Activated CD8-positive, alpha-beta memory T cell treated with anti-CD3 and anti-CD28 coated beads for 1 hour (primary cell): ENCODE results near the gene TFR2.

Experiments used
- DNase-seq, 2 donors: peaks; one replicate each; pipeline ENCODE4 v3.0.0-alpha.2; 2020; ENCODE audit warnings: low read depth in 1 of 2; ENCODE audit errors: extremely low read depth in 1 of 2

Gene TFR2

DNA sequence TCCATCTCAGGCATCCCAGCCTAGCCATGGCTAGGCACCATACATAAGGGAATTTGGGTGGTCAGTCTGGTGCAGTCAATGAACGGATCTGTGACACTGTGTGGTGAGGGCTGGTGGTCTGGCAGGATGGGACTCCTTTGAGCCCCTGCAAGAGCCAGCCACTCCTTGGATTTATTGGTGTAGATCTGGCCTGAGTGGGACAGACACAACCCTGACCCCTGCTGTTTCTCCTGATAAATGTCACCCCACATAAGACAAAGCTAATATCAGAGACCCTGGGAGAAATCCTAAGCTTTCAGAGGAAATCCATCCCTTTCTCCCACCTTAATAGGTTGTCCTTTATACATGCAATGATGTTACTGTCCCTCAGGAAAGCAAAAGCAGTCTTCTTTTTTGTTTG, 52.9 kb downstream of the TFR2 start:
- DNase-seq: no peak

DNA sequence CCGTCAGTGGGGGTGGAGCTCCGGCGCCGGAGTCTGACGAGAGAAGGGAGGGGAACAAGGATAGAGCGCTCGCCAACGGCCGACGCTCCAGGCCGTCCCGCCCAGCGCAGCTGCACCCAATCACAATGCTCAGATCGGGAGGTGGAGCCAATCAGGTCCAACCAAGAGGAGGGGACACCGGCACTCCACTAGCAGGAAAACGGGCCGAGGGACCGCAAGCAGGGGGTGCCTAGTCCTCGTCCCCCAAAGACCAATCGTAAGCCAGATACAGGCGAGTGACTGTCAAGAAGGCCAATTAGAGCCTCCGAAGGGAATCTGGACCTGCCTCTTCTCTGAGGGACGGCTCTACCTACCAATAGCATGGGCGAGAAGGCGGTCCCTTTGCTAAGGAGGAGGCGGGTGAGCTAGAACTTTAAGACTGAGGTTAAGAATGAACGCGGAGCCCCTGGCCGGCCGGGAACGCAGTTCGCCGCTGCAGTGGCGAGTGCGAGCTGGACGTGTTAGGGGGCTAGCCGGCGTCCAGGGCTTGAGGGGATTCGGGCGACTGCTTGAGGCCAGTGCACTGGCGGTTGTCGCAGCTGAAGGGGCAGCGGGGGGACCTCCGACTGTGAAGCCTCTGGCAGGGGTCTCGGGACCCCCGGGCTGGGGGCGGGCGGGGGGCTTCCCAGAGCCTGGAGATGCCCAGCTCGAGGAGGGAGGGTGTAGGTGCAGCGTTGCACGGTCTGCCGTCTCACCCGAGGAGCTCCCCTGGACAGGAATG, 54.9 kb downstream of the TFR2 start, which contains the start of gene FBXO24:
Gene FBXO24, plus strand, starts transcription at position 63 of the 760 bp plus-strand sequence. Its CDS starts 298 bp downstream, at position 361.
- DNase-seq: peak; percentile 97

DNA sequence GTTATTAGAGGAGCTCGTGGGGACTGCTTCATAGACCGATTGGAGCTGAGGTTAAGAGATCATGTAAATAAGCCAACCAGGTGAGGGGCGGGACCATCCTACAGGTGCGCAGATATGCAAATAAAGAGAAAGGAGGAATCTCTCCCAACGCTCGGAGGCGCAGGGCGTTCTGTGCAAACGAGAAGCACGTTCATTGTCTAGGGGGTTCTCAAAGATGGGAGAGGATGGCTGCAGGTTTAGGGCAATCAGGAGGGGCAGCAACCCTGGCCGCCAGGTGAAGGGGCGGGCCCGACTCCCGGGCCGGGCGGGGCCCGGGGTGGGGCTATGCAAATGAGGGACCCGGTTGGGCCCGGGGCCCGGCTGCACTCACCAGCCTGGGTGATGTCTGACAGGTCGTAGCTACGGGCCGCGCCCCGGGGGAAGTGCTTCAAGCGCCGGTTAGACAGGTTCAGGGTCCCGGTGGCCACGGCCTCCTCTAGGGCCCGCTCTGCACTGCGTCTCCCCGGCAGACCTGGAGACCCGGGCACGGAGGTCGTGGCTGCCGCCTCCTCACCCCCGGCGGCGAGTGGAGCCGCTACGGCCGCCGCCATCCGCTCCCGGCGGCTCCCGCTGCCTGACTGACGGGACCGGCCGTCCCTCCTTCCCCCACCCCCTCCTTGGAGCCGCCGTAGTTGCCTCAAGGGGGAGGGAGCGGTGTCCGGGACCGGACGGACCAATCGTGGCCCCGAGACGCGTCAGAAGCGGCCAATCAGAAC, 55.7 kb downstream of the TFR2 start, which contains the start of gene LRCH4:
Gene LRCH4, minus strand, starts transcription at position 619 of the 755 bp plus-strand sequence. Its CDS starts 29 bp downstream, at position 590.
- peak in 1 of 2 donors; percentile 43 for DNase-seq

DNA sequence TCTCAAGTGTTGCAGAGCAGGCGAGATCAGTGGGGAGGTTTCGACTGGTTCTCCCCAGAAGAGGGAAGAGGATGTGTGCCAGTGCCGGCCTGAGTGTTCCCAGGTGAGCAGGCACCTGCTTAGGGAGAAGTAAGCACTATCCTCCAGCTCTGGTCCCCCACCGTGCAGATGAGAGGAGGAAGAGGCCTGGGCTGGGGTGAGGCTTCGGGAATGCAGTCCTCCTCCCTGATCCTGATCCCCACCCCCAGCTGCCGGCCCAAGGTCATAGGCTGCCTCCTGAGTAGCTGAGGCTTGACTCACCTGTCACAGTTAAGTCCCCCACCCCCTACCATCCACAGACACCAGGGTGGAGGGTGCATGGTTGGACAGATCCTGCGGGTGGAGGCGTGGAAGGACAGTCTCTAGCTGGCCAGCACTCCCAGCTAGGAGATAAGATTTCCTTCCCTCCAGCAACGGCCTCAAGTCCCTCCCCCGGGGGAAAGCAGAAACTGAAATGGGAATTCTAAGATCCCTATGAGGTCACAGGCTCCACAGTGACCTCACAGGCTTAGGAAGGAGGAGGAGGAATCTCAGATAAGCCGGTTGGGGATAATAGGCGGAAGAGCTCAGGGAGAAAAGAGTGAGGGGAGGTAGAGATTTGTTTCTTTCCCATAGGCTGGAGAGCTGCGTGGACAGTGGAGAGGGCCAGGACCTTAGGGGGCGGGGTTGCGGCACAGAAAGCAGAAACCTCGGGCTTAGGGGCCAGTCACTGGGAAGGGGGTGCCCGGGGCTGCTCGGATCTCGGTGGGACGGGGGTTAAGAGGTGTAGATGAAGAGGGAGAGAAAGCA, 56.5 kb downstream of the TFR2 start:
- DNase-seq: no peak

DNA sequence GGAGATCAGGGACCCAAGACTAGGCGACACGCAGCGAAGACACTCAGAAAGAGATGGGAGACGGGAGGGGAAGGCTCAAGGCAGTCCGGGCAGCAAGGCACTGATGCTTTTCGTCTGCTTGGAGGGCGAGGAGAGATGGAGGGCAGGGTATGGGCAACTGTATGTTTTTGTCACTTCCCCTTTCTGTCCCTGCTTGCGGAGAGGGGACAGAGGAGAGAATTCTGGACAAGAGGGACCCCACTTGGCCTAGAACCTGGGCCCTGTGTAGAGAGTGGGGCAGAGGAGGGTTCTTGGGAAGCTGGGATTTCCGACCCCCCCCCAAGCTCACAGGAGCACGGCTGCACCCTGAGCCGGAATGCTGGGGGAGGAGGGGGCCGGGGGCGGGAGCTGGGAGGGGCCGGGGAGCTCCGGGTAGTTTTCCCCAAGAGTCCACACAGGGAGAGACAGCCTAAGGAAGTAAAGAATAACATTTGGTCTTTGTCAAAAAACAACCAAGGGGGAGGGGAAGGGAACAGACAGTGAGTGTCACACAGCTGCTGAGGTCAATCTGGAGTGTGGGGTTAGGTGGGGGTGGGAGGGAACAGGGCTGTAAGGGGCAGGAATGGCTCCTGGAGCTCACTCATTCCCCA, 57.2 kb downstream of the TFR2 start:
- no peak for DNase-seq

DNA sequence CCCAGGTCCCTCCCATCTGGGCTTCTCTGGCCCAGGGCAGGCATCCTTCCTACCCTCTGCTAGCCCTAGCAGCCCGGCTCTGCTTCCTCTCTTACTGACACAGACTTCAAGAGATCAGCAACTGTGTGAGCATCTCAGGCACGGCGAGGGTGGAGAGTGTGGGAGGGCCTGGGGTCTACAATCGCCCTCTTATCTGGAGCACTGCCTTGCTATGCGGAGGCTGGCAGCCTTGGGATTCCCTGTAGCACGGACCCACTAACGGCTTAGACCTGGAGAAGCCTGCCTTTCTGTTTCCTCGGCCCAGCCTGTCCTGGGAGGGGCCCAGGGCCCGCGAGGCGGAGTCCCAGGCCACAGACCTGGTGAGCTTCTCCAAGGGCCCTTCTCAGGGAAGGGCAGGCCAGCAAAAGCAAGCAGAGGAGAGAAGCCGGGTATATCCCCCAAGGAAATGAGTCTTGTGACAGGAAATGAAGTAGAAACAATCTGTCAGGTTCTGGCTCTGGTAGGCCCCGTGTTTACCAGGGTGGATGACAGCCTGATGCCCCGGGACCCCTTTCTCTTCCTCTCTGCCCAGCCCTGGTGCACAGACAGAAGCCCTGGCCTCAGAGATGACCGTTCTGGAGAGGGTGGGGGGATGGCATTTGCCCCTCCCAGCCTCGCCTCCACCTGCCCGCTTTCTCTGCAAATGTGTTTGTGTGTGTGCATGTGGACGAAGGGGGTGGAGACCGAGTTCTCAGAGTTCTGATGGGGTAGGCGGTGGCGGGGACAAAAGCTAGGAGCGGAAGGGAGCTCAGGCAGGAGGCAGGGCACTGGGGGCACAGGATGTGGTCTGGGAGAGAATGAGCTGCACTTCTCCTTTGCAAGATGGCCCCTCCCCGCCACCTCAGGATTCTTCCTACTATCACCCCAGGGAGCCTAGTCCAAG, 58.0 kb downstream of the TFR2 start:
- DNase-seq: peak in 1 of 2 donors; percentile 33

DNA sequence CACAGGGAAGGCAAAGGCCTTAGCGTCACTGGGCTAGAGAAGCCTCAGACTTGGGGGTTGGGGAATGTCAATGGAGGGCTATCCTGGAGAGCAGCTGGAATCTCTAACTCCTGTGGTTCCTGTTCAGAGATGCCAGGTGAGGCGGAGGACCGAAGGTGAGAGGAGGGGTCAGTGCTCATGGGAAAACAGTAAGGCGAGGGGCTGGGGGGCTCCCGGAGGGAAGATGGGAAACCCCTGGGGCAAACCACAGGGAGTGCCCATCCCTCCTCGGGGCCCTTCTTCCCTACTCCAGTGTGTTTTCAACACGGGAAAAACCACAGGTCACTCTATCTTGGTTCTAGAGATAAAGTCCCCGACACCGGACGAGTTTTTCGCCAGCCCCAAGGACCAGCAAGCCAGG, 58.7 kb downstream of the TFR2 start:
- DNase-seq: no peak

DNA sequence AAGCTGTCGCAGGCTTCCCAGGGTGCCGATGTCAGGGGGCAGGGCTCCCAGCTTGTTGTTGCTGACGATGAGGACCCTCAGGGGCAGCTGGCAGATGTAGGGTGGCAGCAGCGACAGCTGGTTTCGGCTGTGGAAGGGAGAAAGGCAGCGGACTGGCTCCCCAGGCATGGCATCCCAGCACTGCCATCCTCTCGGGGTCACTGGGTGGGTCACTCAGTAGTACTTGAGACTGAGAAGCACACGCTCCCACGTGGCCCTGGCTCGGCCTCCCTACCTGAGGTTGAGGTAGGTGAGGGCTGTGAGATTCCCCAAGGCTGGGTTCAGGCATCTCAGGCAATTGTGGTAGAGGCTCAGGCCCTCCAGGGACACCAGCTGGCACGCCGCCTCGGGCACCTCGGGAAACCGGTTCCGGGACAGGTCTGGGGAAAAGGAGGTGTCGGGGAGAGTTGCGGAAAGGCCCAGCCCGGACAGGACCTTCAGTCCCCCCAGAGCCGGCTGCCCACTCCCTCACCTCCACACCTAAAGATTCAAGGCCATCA, 59.2 kb downstream of the TFR2 start:
- no peak for DNase-seq

DNA sequence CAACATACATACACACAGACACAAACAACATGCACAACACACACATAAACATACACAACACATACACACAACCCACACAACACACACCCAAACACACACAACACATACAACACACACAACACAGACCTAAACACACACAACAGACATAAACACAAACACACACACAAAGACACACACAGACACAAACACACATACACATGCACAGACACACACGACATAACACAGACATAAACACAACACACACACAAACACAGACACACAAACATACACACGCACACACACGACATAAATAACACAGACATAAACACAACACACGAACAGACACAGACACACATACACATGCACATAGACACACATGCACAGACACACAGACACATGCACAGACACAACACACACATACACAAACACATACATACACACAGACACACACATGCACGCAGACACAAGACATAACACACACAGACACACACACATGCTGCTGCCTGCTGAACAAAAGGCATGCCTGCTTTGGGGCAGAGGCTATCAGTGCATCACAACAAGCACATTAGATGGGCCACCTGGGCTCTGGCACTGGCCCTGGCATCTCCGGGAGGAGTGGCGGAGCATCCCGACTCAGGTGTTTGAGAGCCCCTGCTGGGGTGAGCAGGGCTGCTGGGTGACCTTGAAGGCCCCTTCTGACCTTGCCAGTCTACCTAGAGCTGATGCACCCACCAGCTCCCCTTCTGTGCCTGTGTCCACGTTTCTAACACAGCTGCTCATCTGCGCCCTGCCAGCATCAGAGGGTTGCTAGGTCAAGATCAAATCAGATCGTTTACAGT, 60.7 kb downstream of the TFR2 start:
- no peak for DNase-seq

DNA sequence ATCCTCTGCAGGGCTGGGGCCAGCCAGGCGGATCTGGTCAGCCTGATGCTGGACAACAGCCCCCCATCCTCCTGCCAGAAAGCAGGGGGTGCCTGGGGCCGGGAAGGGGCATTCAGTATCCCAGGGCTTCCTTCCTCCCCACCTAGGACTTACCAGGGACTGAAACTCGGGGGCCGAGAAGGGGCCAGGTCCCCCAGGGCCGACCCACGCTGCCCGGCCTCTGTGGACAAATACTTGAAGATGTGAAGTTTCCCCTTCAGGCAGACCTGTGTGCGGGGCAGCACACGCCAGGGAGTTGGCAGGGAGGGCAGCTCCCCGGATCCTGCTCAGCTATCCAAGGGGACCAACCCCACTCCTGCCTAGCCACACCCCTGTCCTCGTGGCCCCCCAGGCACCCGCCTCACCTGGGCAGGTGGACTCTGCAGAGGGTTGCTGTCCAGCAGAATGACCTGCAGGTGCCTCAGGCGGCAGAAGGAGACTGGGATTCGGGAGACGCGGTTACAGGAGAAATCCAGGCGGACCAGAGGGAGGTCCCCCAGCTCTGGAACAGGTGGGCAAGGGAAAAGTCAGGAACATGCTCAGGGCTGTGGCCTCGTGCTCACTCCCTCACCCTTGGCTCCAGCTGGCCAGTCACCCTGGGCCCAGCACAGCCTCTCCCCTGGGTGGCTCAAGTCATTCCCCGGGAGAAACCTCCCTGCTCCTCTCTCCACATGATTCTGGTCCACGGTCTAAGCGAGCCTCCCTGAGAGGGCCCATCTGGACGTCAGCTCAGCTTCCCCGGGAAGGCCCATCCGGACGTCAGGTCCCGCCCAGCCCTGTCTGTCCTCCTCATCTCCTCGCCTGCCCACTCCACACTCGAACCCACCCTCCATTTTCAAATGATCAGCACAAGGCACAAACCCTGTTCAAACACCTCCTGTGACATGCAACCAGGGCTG, 62.8 kb downstream of the TFR2 start:
- DNase-seq: no peak

DNA sequence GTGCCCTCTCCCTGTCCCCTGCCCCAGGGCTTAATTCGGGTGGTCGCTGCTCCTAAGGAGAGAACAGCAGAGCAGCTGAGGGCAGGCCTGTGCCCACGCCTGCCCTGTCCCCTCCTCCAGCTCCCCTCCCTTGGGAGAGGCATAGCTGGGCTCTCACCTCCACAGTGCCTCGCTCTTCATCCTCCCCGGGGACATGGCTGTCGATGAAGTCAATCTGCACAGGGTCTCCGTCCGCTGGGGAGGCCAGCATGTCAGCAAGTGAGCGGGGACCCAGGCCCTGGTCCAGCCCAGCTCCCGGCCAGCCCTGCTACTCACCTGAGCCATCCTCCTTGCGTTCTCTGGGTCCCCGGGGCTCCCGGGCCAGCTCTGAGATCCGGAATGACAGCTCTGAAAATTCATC, 63.8 kb downstream of the TFR2 start:
- DNase-seq: no peak

DNA sequence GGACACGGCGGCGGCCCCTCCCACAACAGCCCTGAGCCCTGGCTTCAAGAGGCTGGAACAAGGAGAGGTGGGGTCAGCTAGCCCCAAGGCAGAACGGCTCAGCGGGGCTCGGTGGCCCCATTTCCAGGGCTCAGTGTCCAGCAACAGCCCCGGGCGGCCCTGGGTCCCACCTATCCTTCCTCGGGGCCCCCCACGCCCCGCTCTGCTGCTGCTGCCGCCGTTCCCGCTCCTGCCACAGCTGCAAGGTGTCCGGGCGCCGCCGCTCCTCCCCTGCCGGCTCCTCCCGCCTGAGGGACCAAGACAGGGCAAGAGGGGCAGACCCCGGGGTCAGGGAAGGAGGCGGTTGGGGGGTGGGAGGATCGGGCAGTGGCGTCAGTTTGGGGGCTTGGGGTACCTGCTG, 64.2 kb downstream of the TFR2 start:
- DNase-seq: no peak

DNA sequence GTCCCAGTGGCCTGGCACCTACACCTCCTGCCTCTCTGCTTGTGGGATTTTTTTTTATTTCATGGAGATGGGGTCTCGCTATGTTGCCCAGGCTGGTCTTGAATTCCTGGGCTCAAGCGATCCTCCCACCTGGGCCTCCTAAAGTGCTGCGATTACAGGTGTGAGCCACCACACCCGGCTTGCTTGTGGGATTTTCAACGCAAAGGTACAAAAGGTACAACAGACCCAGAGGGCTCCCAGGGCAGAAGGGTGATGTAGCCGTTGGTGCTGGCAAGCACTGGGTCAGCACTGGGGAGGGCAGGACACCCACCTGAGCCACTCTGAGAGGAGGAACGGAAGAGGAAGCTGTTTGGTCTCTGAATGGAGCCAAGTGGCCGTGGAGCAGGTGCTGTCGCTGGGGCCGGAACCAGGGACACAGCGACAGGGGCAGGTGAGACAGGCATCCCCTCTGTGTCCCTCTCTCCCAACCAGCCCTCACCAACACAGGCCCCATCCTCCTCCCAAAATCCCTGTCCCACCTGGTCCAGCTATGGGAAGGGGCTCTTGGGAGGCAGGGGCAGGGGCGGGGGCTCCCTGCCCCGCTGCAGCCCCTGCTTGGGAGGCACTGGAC, 64.9 kb downstream of the TFR2 start:
- no peak for DNase-seq

DNA sequence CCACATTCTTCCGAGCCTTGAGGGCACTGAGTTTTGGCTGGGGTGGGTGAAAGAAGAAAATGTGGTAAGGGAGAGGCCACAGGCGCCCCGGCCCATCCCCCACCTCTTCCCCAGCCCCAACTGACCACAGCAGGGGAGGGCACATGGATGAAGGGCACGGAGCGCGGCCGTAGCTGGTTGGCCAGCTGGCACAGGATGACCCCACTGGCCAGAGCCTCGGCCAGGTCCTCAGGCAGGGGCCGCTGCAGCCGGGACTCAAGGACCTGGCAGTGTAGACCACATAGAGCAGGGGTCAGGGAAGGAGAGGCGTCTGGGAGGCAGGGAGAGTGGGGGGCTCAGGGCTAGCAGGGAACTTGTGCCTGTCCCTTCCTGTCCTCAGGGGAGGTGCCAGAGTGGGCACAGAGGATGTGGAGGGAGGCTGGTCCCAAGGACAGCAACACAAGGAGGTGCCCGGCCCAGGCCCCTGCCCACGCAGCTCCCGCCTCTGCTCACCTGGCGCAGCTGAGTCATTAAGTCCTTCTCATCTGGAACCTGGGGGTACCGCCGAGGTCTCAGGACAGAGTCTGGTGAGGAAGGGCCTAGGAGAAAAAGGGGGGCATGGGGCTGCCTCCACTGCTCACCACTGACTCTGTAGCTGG, 65.5 kb downstream of the TFR2 start:
- no peak for DNase-seq

DNA sequence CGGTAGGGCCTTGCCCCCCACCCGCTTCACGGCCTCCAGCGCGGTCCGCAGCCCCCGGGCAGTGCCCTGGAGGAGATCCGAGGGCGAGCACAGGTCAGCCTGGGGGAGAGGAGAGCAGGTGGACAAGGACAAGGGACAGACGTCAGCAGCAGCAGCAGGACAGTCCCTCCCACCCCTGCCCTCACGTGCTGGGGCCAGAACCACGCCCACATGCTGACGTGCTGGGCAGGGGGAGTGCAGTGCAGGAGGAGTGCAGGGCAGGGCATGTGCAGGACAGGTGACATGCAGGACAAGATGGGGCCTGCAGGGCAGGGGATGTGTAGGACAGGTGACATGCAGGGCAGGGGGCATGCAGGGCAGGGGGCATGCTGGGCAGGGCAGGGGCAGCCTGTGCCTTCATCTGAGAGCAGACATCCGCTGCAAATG, 66.1 kb downstream of the TFR2 start:
- DNase-seq: no peak

DNA sequence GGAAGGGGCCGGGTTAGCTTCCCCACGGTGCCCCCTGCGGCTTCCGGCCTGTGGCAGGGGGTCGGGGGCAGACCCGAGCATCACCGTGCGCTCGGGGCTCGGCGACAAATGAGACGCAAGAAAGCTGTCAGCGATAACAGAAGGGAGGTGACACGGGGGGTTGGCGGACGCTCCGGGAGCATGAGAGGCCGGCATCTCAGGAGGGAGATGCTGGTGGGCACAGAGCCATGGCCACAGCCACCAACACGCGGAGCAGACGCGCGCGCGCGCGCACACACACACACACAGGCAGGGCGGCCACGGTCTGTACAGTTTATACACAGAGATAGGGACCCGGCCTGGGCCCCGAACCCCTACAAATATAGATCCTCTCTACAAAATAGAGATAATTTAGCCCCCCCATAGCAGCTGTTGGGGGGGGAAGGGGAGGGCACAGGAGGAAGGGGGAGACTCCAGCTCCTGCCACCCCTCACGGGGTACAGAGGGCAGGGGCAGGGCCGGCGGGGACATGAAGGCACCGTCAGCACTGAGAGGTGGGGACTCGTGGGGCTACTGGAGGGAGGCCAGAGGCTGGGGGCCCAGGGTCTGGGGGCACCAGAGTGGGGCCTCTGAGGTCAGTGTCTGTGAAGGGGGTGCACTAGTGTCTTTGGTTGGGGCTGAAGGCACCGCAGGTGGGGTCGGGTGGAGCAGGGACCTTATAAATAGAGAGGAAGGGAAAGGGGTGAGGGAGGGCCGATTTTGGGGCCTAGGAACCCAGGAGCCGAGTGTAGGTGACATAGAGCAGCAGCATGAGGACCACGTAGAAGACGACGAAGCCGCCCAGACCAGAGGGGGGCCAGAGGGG, 66.8 kb downstream of the TFR2 start:
- DNase-seq: no peak
